Measurements from ENCODE around the gene PBRM1.
A peak's percentile ranks its signal among the peaks of the same experiment; 100 is the strongest.
"Not testable (repeated sequence)": the region's sequence is repeated elsewhere in the genome, so short reads cannot be mapped to it uniquely, and the experiment has no call there.

The PBRM1 gene

DNA sequence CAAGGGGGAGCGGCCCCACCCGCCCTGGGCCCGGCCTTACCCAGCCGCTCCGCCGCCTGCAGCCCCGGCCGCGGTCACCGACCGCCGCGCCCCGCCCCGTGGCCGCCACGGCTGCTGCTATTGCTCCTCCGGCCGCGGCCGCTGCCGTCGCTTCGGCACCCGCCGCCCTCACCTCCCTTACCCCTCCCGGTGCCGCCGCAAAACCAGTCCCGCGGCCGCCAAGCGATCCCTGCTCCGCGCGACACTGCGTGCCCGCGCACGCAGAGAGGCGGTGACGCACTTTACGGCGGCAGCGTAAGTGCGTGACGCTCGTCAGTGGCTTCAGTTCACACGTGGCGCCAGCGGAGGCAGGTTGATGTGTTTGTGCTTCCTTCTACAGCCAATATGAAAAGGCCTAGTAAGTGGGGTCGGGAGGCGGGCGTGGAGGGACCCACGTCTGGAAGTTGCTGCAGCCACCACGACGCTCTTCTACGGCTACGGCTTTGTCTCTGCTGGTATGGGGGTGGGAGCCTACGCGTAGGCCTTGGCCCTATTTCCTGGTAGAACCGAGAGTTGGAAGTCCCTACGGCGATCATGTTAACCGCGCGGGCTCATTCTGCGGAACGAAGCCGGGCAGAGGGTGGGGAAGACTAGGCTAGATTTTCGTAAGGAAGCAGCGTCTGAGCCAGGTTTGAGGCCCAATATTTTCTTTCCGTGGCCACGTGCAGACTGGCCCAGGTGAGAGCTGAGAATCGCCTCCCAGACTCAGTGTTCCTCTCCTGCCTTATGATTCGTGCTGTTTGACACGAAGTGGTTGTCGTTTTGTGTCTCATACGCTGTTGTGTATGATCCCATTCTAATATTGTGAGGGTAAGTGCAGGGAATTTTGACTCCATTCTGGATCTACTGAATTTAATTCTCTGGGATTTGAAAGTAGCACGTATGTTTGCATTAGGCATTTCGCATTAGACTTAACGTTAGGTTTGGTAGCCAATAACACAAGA, at the start of gene PBRM1, which contains the start of gene GNL3:
Gene PBRM1, minus strand, starts transcription at position 205 of the 983 bp plus-strand sequence.
Gene GNL3, plus strand, starts transcription at position 324 of the 983 bp plus-strand sequence. Its CDS starts 61 bp downstream, at position 385.
- ATAC-seq (peak; percentile 84), DNase-seq (peak; percentile 93 to 96)
- no peaks in the 10 kb centered on the region for H3K9me3 Mint-ChIP-seq
- peak within 1 kb of the TSS; percentile 93 to 98 for H3K4me3 Mint-ChIP-seq
- peak within 1 kb of the TSS; percentile 96 to 99 for H3K27ac Mint-ChIP-seq
- no peaks in the 10 kb centered on the region for H3K27me3 Mint-ChIP-seq
- peaks cover 67% of the 10 kb centered on the region for H3K4me1 Mint-ChIP-seq

DNA sequence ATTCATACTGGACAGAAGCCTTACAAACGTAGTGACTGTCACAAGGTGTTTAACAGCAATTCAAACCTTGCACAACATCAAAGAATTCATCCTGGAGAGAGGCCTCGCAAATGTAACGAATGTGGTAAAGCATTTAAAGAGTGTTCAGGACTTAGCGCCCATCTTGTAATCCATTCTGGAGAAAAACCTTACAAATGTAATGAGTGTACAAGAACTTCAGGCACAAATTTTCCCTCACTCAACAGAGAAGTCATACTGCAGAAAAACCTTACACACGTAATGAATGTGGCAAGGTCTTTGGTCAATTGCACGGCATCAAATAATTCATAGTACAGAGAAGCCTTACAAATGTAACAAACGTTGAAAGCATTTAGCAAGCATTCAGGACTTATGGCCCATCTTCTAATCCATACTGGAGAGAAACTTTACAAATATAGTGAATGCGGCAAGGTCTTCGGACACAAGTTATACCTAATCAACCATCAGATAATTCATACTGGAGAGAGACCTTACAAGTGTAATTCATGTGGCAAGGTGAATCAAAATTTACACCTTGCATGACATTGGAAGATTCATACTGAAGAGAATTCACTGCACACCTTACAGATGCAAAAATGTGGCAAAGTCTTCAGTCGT, 47.7 kb upstream of the PBRM1 start:
- Mint-ChIP-seq H3K9me3 (peaks cover 0 to 33% of the 10 kb centered on the region in 2 donors), H3K4me1 (peaks cover 10% of the 10 kb centered on the region), H3K27me3 (no peaks in the 10 kb centered on the region), H3K27ac (no peak overlapping the region), H3K4me3 (no peak overlapping the region)
- DNase-seq (no peak), ATAC-seq (no peak)

DNA sequence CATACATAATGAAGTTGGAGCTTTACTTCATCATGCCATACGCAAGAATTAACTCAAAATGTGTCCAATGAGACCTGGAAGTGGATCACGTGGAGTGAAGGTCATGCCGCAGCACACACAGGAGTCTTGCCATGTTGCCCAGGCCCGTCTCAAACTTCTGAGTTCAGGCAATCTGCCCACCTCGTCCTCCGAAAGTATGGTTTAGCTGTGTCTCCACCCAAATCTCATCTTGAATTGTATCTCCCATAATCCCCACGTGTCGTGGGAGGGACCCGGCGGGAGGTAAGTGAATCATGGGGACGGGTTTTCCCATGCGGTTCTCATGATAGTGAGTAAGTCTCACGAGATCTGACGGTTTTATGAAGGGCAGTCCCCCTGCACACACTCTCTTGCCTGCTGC, 45.9 kb upstream of the PBRM1 start:
- peaks cover 10% of the 10 kb centered on the region for H3K4me1 Mint-ChIP-seq
- H3K27me3 Mint-ChIP-seq = no peaks in the 10 kb centered on the region
- H3K27ac Mint-ChIP-seq = no peak overlapping the region
- DNase-seq = no peak
- ATAC-seq = no peak
- peaks cover 0 to 33% of the 10 kb centered on the region in 2 donors for H3K9me3 Mint-ChIP-seq
- no peak overlapping the region for H3K4me3 Mint-ChIP-seq

DNA sequence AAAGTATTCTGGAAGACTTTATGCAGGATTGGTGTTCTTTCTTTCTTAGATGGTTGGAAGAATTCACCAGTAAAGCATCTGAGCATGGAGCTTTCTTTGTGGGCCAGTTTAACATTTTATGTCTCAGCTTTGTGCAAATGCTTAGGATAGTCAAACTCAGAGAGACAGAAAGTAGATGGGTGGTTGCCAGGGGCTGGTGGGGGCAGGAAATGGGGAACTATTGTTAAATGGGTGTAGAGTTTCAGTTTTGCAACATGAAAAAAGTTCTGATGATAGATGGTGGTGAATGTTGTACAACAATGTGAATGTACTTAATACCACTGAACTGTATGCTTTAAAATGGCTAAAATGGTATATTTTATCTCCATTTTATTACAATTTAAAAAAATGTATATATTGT, 45.0 kb upstream of the PBRM1 start:
- peak; percentile 37 for ATAC-seq
- Mint-ChIP-seq H3K9me3 (peaks cover 0 to 33% of the 10 kb centered on the region in 2 donors), H3K27ac (no peak overlapping the region), H3K27me3 (no peaks in the 10 kb centered on the region), H3K4me1 (peaks cover 10% of the 10 kb centered on the region), H3K4me3 (no peak overlapping the region)
- DNase-seq = no peak

DNA sequence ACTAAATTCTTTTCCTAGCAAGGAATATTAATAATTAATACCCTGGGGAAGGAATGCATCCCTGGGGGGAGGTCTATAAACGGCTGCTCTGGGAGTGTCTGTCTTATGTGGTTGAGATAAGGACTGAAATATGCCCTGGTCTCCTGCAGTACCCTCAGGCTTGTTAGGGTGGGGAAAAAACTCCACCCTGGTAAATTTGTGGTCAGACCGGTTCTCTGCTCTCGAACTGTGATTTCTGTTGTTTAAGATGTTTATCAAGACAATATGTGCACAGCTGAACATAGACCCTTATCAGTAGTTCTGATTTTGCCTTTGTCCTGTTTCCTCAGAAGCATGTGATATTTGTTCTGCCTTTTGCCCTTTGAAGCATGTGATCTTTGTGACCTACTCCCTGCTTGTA, 43.0 kb upstream of the PBRM1 start:
- Mint-ChIP-seq H3K9me3 (peaks cover 0 to 33% of the 10 kb centered on the region in 2 donors), H3K4me1 (peaks cover 10% of the 10 kb centered on the region)
- H3K27ac Mint-ChIP-seq, H3K27me3 Mint-ChIP-seq, ATAC-seq, DNase-seq, H3K4me3 Mint-ChIP-seq: not testable (repeated sequence)

DNA sequence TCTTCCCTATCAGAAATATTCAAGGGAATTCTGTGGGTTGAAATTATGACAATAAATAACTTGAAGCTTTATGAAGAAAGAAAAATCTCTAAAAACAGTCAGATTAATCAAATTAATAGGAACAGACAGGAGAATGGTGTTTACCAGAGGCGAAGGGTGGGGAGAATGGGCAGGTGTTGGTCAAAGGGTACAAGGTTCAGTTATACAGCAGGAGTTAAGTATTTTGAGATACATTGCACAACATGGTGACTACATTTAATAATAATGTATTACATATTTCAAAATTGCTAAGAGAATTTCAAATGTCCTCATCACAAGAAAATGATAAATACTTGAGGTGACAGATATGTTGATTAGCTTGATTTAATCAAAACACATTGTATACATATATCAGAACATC, 38.8 kb upstream of the PBRM1 start:
- H3K4me3 Mint-ChIP-seq = no peak overlapping the region
- ATAC-seq = no peak
- H3K4me1 Mint-ChIP-seq = peaks cover 25% of the 10 kb centered on the region
- H3K27me3 Mint-ChIP-seq = no peaks in the 10 kb centered on the region
- H3K27ac Mint-ChIP-seq = no peak overlapping the region
- H3K9me3 Mint-ChIP-seq = peaks cover 0 to 7% of the 10 kb centered on the region in 2 donors
- DNase-seq = no peak

DNA sequence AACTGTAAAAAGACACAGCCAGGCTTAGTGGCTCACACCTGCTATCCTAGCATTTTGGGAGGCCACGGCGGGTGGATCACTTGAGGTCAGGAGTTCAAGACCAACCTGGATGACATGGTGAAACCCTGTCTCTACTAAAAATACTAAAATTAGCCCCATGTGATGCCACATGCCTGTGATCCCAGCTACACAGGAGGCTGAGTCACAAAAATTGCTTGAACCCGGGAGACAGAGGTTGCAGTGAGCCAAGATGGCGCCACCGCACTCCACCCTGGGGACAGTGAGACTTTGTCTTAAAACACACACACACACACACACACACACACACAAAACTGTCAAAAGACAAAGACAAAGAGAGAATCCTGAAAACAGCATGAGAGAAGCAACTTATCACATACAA, 38.2 kb upstream of the PBRM1 start:
- H3K4me3 Mint-ChIP-seq = no peak overlapping the region
- peaks cover 25% of the 10 kb centered on the region for H3K4me1 Mint-ChIP-seq
- ATAC-seq (no peak), DNase-seq (no peak)
- peaks cover 0 to 3% of the 10 kb centered on the region in 2 donors for H3K9me3 Mint-ChIP-seq
- no peak overlapping the region for H3K27ac Mint-ChIP-seq
- H3K27me3 Mint-ChIP-seq = no peaks in the 10 kb centered on the region

DNA sequence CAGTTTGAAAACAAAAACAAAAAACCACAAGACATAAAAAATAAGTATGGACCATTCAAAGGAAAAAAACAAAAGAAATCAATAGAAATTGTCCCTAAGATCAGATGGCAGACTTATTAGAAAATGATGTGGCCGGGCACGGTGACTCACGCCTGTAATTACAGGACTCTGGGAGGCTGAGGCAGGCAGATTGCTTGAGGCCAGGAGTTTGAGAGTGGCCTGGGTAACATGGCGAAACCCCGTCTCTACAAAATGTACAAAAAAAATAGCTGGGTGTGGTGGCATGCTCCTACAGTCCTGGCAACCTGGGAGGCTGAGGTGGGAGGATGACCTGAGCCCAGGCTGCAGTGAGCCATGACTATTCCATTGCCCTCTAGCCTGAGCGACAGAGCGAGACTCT, 36.8 kb upstream of the PBRM1 start:
- ATAC-seq = no peak
- no peaks in the 10 kb centered on the region for H3K9me3 Mint-ChIP-seq
- peaks cover 25% of the 10 kb centered on the region for H3K4me1 Mint-ChIP-seq
- H3K27me3 Mint-ChIP-seq = no peaks in the 10 kb centered on the region
- DNase-seq = no peak
- H3K4me3 Mint-ChIP-seq = no peak overlapping the region
- H3K27ac Mint-ChIP-seq = no peak overlapping the region

DNA sequence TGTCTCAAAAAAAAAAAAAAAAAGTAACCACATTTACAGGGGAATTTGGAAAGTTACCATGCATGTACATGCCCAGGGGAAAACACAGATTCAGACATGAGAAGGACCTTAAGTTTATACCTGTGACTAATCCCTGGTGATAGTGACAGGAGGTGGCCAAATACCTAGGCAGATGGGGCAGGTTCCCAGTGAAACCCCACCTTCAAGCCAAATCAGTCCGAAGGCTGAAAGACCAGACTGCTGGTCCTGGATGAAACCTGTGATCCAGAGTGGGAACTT, 36.0 kb upstream of the PBRM1 start:
- H3K4me3 Mint-ChIP-seq = no peak overlapping the region
- H3K27ac Mint-ChIP-seq = peak overlapping the region in 1 of 2 donors; percentile 8
- ATAC-seq (peak; percentile 40), DNase-seq (no peak)
- no peaks in the 10 kb centered on the region for H3K27me3 Mint-ChIP-seq
- no peaks in the 10 kb centered on the region for H3K9me3 Mint-ChIP-seq
- peaks cover 25% of the 10 kb centered on the region for H3K4me1 Mint-ChIP-seq

DNA sequence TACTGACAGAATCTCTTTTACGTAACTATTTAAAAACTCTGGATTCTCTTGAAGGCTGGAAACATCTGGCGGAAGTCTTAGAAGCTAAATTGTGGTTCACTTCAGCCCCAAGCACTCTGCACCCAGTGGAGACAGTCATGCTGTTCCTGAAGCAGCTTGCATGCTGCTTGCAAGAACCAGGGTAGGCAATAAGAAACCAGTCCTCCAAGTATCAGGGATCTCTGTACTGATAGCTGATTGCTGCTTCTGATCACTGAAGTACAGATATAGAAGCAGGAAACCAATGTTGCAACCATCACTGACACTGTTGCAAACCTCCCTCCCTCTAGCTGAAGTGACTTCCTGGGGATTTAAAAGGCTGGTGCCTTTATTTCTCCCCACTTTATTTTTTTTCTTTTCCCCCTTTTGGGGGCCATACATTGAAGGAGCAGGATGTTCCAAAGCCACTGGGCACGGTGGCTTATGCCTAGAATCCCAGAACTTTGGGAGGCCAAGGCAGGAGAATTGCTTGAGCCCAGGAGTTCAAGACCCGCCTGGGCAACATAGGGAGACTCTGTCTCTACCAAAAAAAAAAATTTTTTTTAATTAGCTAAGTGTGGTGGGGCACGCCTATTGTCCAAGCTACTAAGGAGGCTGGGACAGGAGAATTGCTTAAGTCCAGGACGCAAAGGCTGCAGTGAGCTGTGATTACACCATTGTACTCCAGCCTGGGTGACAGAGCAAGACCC, 35.5 kb upstream of the PBRM1 start:
- ATAC-seq = peak; percentile 88
- H3K4me1 Mint-ChIP-seq = peaks cover 25% of the 10 kb centered on the region
- H3K9me3 Mint-ChIP-seq = no peaks in the 10 kb centered on the region
- DNase-seq = no peak
- peak overlapping the region; percentile 8 to 27 for H3K27ac Mint-ChIP-seq
- H3K4me3 Mint-ChIP-seq = no peak overlapping the region
- no peaks in the 10 kb centered on the region for H3K27me3 Mint-ChIP-seq

DNA sequence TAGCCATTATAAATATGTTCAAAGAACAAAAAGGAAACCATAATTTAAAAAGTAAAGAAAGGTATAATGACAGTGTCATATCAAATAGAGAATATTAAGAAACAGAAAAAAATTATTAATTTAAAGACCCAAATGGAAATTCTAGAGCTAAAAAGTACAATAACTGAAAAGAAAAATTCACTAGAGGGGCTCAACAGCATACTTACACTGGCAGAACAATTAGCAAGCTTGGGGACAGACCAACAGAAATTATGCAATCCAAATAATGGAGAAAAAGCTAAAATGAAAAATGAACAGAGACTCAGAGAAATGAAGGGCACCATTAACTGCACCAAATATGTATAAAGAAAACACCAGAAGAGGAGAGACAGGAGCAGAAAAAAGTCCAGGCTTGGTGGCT, 33.9 kb upstream of the PBRM1 start:
- Mint-ChIP-seq H3K27ac (no peak overlapping the region), H3K4me1 (peaks cover 25% of the 10 kb centered on the region)
- ATAC-seq = no peak

DNA sequence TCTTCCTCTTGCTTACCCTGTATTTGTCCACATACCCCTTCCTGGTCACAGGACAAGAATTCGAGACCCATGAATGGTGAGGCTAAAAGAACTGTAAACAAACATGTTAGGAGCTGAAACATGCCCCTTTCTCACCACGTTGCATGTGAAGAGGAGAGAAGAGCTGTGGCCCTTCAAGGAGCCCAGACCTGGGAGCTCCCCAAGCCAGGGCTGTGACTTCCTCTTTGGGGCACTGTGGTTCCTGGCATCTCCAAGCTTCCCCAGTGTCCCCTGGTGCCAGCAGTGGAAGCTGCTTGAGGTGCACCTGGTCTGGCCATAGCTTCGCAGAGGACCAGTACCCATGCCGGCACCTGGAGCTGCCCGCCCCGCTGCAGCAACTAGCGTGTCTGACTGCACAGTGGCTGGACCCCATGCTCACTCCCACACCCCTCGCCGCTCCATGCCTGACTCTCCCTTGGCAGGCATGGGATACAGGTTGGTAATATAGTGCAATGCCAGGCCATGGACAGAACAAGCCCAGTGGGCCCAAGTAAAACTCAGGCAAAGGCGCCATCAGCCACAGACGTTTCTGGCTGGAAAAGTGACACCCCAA, 30.1 kb upstream of the PBRM1 start:
- no peaks in the 10 kb centered on the region for H3K27me3 Mint-ChIP-seq
- H3K27ac Mint-ChIP-seq = no peak overlapping the region
- no peaks in the 10 kb centered on the region for H3K9me3 Mint-ChIP-seq
- no peak overlapping the region for H3K4me3 Mint-ChIP-seq
- H3K4me1 Mint-ChIP-seq = peaks cover 9% of the 10 kb centered on the region
- DNase-seq (no peak), ATAC-seq (no peak)

More for the DNA sequence above, 33.9 kb upstream of the PBRM1 start:
- Mint-ChIP-seq H3K27me3 (no peaks in the 10 kb centered on the region), H3K4me3 (no peak overlapping the region), H3K9me3 (no peaks in the 10 kb centered on the region)
- DNase-seq = no peak

DNA sequence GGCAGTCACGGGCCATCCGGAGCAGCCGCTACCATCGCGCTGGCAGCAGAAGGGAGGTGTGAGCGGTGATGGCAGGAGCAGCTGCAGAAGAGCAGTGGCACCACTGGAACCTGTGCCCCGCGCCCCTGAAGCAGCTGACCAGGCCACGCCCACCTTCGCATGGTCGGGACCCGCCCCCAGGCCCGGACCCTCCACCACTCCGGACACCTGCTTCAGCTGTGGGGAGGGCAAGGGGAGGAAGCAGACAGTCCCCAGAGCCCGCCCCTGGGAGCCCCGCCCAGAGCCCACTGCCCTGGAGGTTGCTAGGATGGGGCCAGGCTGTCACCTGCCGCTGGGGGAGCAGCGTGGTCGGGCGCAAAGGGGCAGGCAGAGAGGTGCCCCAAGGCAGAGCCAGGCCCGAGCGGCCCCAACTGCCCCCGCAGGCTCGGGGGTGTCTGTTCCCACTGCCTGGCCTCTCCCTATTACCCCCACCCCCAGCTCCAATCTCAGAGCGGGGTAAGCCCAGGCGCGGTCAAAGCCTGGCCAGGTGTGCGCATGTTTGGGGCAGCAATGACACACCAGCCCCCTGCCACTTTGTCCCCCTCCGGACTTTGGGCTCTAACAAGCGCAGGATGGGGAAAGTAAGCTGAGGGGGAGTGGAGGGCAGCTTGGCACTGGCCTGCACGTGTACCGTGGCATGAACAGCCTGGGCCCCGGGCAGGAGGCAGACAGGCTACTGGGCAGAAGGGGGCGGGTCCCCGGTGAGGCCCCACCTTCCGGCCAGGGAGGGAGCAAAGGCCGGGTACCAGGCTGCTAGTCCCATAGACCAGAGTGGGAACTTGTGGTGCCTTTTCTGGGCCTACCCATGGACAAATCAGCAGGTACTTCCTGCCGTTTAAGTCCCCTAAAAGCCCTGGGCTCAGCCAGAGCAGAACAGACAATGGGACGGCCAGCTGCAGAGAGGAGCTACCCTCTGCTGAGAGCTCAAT, 28.9 kb upstream of the PBRM1 start:
- Mint-ChIP-seq H3K27ac (no peak overlapping the region), H3K9me3 (no peaks in the 10 kb centered on the region), H3K27me3 (no peaks in the 10 kb centered on the region)

More for the DNA sequence above, 28.9 kb upstream of the PBRM1 start:
- no peak for DNase-seq
- no peaks in the 10 kb centered on the region for H3K4me1 Mint-ChIP-seq
- peak; percentile 33 for ATAC-seq
- no peak overlapping the region for H3K4me3 Mint-ChIP-seq
